Upper lobe of left lung (tissue), 4 donors: ENCODE data around the gene DLL1.

Experiments
- EP300 ChIP-seq, 4 donors: sonication (generic); formaldehyde crosslinking; IDR thresholded peaks; one replicate each; pipeline ENCODE4 v1.5.1; 2017; ENCODE audit warnings: antibody characterized with exemption in 4 of 4, control low read depth in 2 of 4
- POLR2AphosphoS5 ChIP-seq, 2 donors: sonication (generic); formaldehyde crosslinking; IDR thresholded peaks; one replicate each; pipeline ENCODE4 v1.5.1; 2017; ENCODE audit warnings: antibody characterized with exemption in 2 of 2
- TF ChIP-seq, protein P1 (sequence below), 6 experiments: fragments of 450-650 bp in 4 of 6; fragments of 200-600 bp in 2 of 6; sonication (generic) in 2 of 6; IDR thresholded peaks; one replicate each; pipeline ENCODE4 v1.5.1; 2016 to 2019; ENCODE audit warnings: antibody characterized with exemption in 6 of 6

DNA sequence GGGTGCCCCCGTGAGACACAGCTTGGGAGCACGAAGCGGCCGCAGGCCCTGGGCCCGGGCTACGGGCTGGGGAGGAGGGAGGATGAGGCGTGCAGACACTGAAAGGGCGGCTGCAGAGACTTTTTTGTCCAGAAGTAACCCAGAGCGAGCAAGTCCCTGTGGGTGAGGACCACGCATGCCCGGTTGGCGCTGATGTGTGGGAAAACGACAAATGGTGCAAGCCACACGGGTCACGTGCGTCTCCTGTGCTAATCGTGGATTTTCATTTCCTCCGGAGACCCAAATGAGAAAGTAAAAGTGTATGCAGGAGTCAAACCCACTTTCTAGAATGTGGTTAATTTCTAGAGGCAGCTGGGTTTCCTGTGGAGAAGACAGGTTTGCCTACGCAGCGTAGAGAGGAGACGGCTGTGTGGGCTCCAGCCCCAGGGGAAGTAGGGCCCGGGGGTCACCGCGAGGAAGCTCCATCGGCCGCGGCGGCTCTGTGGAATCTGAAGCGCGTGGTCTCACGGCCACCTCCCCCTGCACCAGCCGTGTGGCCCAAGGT is 19.0 kb downstream of the DLL1 start:
- TF ChIP-seq, protein P1, sequence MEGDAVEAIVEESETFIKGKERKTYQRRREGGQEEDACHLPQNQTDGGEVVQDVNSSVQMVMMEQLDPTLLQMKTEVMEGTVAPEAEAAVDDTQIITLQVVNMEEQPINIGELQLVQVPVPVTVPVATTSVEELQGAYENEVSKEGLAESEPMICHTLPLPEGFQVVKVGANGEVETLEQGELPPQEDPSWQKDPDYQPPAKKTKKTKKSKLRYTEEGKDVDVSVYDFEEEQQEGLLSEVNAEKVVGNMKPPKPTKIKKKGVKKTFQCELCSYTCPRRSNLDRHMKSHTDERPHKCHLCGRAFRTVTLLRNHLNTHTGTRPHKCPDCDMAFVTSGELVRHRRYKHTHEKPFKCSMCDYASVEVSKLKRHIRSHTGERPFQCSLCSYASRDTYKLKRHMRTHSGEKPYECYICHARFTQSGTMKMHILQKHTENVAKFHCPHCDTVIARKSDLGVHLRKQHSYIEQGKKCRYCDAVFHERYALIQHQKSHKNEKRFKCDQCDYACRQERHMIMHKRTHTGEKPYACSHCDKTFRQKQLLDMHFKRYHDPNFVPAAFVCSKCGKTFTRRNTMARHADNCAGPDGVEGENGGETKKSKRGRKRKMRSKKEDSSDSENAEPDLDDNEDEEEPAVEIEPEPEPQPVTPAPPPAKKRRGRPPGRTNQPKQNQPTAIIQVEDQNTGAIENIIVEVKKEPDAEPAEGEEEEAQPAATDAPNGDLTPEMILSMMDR (IDR thresholded peaks at IDR 0.05) = no peak
- TF ChIP-seq POLR2AphosphoS5 (IDR thresholded peaks at IDR 0.05) = no peak
- TF ChIP-seq EP300 (IDR thresholded peaks at IDR 0.05) = no peak
